ENCODE results near the gene HSBP1L1.
A peak's percentile ranks its signal among the peaks of the same experiment; 100 is the strongest.
"Not testable (repeated sequence)": the region's sequence is repeated elsewhere in the genome, so short reads cannot be mapped to it uniquely, and the experiment has no call there.

HSBP1L1 gene

DNA sequence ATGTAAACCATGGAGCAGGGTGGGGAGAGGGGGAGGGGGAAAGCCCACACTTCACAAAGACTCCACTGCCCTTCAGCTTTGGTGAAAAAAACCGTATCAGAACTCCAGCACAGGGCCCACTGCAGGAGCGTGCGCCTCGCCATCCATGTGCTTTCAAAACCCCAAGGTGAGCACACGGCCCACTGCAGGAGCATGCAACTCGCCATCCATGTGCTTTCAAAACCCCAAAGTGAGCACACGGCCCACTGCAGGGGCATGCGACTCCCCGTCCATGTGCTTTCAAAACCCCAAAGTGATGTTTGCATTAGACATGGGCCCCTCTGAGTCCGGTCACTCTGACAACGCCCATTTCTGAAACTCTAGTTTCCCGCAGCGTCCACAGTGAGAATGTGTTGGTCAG lies 16.1 kb downstream of the HSBP1L1 start:
- H3K36me3 ChIP-seq (ENCODE audit: control insufficient read depth in 1 of 2, insufficient read depth in 2 of 2, low read length in 2 of 2) = peaks cover 5% of the 10 kb centered on the region in 2 donors
- H3K27ac ChIP-seq (ENCODE audit: low read length) = no peak overlapping the region
- no peaks in the 10 kb centered on the region for H3K9me3 ChIP-seq (ENCODE audit: control insufficient read depth in 1 of 2, low read length in 2 of 2)
- no peak overlapping the region for H3K4me3 ChIP-seq (ENCODE audit: low read depth in 1 of 2, low read length in 2 of 2)
- no peaks in the 10 kb centered on the region for H3K4me1 ChIP-seq (ENCODE audit: control insufficient read depth in 1 of 2, insufficient read depth in 2 of 2, low read length in 2 of 2)
- no peaks in the 10 kb centered on the region for H3K27me3 ChIP-seq (ENCODE audit: low read depth, low read length)

DNA sequence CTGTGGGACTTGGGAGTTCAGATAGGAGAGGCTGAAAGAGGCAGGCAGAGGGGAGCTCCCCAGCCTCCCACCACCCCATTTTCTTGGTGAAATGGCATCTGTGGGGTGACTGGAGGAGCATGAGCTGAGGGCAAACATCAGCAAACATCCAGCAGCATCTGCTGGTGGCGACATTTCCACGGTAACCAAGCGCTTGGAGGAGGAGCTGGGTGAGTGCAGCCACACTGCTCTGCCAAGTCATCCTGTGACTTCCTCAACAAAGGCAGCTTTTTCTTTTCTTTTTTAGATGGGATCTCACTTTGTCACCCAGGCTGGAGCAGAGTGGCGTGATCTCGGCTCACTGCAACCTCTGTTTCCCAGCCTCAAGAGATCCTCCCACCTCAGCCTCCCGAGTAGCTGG lies 18.3 kb downstream of the HSBP1L1 start:
- H3K4me1 ChIP-seq (ENCODE audit: control insufficient read depth in 1 of 2, insufficient read depth in 2 of 2, low read length in 2 of 2) = peaks cover 9 to 15% of the 10 kb centered on the region in 2 donors
- H3K4me3 ChIP-seq (ENCODE audit: low read depth in 1 of 2, low read length in 2 of 2) = no peak overlapping the region
- no peak overlapping the region for H3K27ac ChIP-seq (ENCODE audit: low read length)
- peaks cover 0 to 4% of the 10 kb centered on the region in 2 donors for H3K36me3 ChIP-seq (ENCODE audit: control insufficient read depth in 1 of 2, insufficient read depth in 2 of 2, low read length in 2 of 2)
- H3K9me3 ChIP-seq (ENCODE audit: control insufficient read depth in 1 of 2, low read length in 2 of 2) = no peaks in the 10 kb centered on the region
- H3K27me3 ChIP-seq (ENCODE audit: low read depth, low read length) = no peaks in the 10 kb centered on the region

DNA sequence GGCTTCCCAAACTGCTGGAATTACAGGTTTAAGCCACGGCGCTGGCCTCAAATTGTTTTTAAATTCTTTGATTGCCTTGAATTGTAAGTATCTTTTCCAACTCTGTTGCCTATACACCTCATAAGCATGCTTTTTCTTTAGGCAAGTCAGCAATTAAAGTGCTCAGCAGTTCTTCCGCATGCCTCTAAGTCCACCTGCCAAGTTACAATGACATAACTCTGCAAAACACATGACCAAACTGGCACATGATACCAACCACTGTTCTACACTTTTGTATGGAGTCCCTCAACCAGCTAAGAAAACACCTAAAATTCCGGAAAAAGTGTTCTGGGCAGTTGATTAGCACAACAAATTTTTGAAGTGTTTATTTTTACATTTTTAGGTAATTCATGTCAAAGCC lies 18.8 kb downstream of the HSBP1L1 start:
- peaks cover 9 to 15% of the 10 kb centered on the region in 2 donors for H3K4me1 ChIP-seq (ENCODE audit: control insufficient read depth in 1 of 2, insufficient read depth in 2 of 2, low read length in 2 of 2)
- peaks cover 0 to 4% of the 10 kb centered on the region in 2 donors for H3K36me3 ChIP-seq (ENCODE audit: control insufficient read depth in 1 of 2, insufficient read depth in 2 of 2, low read length in 2 of 2)
- H3K9me3 ChIP-seq (ENCODE audit: control insufficient read depth in 1 of 2, low read length in 2 of 2) = no peaks in the 10 kb centered on the region
- H3K27me3 ChIP-seq (ENCODE audit: low read depth, low read length) = no peaks in the 10 kb centered on the region
- H3K4me3 ChIP-seq (ENCODE audit: low read depth in 1 of 2, low read length in 2 of 2) = no peak overlapping the region
- no peak overlapping the region for H3K27ac ChIP-seq (ENCODE audit: low read length)

GRCh38 chr18:79983793-79984192 lies 19.4 kb downstream of the HSBP1L1 start:
- H3K27me3 ChIP-seq (ENCODE audit: low read depth, low read length) = no peaks in the 10 kb centered on the region
- no peak overlapping the region for H3K27ac ChIP-seq (ENCODE audit: low read length)
- no peak overlapping the region for H3K4me3 ChIP-seq (ENCODE audit: low read depth in 1 of 2, low read length in 2 of 2)
- H3K9me3 ChIP-seq (ENCODE audit: control insufficient read depth in 1 of 2, low read length in 2 of 2) = no peaks in the 10 kb centered on the region
- H3K36me3 ChIP-seq (ENCODE audit: control insufficient read depth in 1 of 2, insufficient read depth in 2 of 2, low read length in 2 of 2) = peaks cover 0 to 4% of the 10 kb centered on the region in 2 donors
- H3K4me1 ChIP-seq (ENCODE audit: control insufficient read depth in 1 of 2, insufficient read depth in 2 of 2, low read length in 2 of 2) = peaks cover 9 to 15% of the 10 kb centered on the region in 2 donors

- no peak overlapping the region for H3K4me3 ChIP-seq (ENCODE audit: low read depth in 1 of 2, low read length in 2 of 2)
- no peak overlapping the region for H3K27ac ChIP-seq (ENCODE audit: low read length)
- H3K9me3 ChIP-seq (ENCODE audit: control insufficient read depth in 1 of 2, low read length in 2 of 2) = no peaks in the 10 kb centered on the region
- no peaks in the 10 kb centered on the region for H3K27me3 ChIP-seq (ENCODE audit: low read depth, low read length)
- peaks cover 0 to 4% of the 10 kb centered on the region in 2 donors for H3K36me3 ChIP-seq (ENCODE audit: control insufficient read depth in 1 of 2, insufficient read depth in 2 of 2, low read length in 2 of 2)
- H3K4me1 ChIP-seq (ENCODE audit: control insufficient read depth in 1 of 2, insufficient read depth in 2 of 2, low read length in 2 of 2) = peaks cover 9 to 15% of the 10 kb centered on the region in 2 donors
These were observed 20.7 kb downstream of the HSBP1L1 start for GRCh38 chr18:79985172-79985571.

- Histone ChIP-seq H3K27me3 (ENCODE audit: low read depth, low read length) (no peaks in the 10 kb centered on the region), H3K4me1 (ENCODE audit: control insufficient read depth in 1 of 2, insufficient read depth in 2 of 2, low read length in 2 of 2) (peaks cover 9 to 15% of the 10 kb centered on the region in 2 donors), H3K4me3 (ENCODE audit: low read depth in 1 of 2, low read length in 2 of 2) (peak overlapping the region; percentile 63 to 91), H3K36me3 (ENCODE audit: control insufficient read depth in 1 of 2, insufficient read depth in 2 of 2, low read length in 2 of 2) (peaks cover 0 to 4% of the 10 kb centered on the region in 2 donors), H3K9me3 (ENCODE audit: control insufficient read depth in 1 of 2, low read length in 2 of 2) (no peaks in the 10 kb centered on the region), H3K27ac (ENCODE audit: low read length) (no peak overlapping the region)
These were observed 22.3 kb downstream of the HSBP1L1 start for GRCh38 chr18:79986726-79987125.

DNA sequence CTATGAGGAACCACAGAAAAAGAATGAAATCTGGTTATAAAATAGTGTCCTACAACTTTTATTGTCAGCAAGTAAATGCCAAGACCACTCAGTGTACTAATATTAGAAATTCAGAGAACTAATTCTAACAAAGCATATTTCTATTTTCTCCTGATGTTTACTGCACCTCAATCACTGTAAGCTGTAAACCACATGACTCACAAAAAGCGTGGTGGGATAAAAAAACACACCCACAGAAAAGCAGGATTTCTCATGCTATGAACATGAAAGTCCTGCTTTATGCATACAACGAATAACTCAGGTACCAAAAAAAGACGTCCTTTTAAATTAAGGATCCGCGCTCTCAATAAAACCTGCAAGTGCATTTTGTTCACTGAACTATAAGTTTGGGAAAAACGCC lies 23.1 kb downstream of the HSBP1L1 start:
- peak overlapping the region; percentile 93 for H3K27ac ChIP-seq (ENCODE audit: low read length)

GRCh38 chr18:79988071-79988450 lies 23.6 kb downstream of the HSBP1L1 start:
- Histone ChIP-seq H3K36me3 (ENCODE audit: control insufficient read depth in 1 of 2, insufficient read depth in 2 of 2, low read length in 2 of 2) (no peaks in the 10 kb centered on the region), H3K9me3 (ENCODE audit: control insufficient read depth in 1 of 2, low read length in 2 of 2) (no peaks in the 10 kb centered on the region), H3K4me1 (ENCODE audit: control insufficient read depth in 1 of 2, insufficient read depth in 2 of 2, low read length in 2 of 2) (peaks cover 9 to 15% of the 10 kb centered on the region in 2 donors), H3K4me3 (ENCODE audit: low read depth in 1 of 2, low read length in 2 of 2) (peak overlapping the region; percentile 63 to 91), H3K27ac (ENCODE audit: low read length) (peak overlapping the region; percentile 93), H3K27me3 (ENCODE audit: low read depth, low read length) (no peaks in the 10 kb centered on the region)

More for the DNA sequence above, 23.1 kb downstream of the HSBP1L1 start:
- peaks cover 0 to 1% of the 10 kb centered on the region in 2 donors for H3K36me3 ChIP-seq (ENCODE audit: control insufficient read depth in 1 of 2, insufficient read depth in 2 of 2, low read length in 2 of 2)
- H3K27me3 ChIP-seq (ENCODE audit: low read depth, low read length) = no peaks in the 10 kb centered on the region
- peaks cover 9 to 15% of the 10 kb centered on the region in 2 donors for H3K4me1 ChIP-seq (ENCODE audit: control insufficient read depth in 1 of 2, insufficient read depth in 2 of 2, low read length in 2 of 2)
- no peaks in the 10 kb centered on the region for H3K9me3 ChIP-seq (ENCODE audit: control insufficient read depth in 1 of 2, low read length in 2 of 2)
- peak overlapping the region; percentile 63 to 91 for H3K4me3 ChIP-seq (ENCODE audit: low read depth in 1 of 2, low read length in 2 of 2)

GRCh38 chr18:79988451-79989194 lies 24.2 kb downstream of the HSBP1L1 start, which contains the start of gene TXNL4A:
Gene TXNL4A, minus strand, starts transcription at chr18:79988563. Its CDS starts 171 bp downstream, at chr18:79988392.
- H3K36me3 ChIP-seq (ENCODE audit: control insufficient read depth in 1 of 2, insufficient read depth in 2 of 2, low read length in 2 of 2) = no peaks in the 10 kb centered on the region
- H3K27ac ChIP-seq (ENCODE audit: low read length) = peak within 1 kb of the TSS; percentile 93
- peak within 1 kb of the TSS; percentile 63 to 91 for H3K4me3 ChIP-seq (ENCODE audit: low read depth in 1 of 2, low read length in 2 of 2)
- H3K4me1 ChIP-seq (ENCODE audit: control insufficient read depth in 1 of 2, insufficient read depth in 2 of 2, low read length in 2 of 2) = peaks cover 9 to 15% of the 10 kb centered on the region in 2 donors
- H3K27me3 ChIP-seq (ENCODE audit: low read depth, low read length) = no peaks in the 10 kb centered on the region
- no peaks in the 10 kb centered on the region for H3K9me3 ChIP-seq (ENCODE audit: control insufficient read depth in 1 of 2, low read length in 2 of 2)

GRCh38 chr18:79989195-79989497 lies 24.7 kb downstream of the HSBP1L1 start:
- Histone ChIP-seq H3K36me3 (ENCODE audit: control insufficient read depth in 1 of 2, insufficient read depth in 2 of 2, low read length in 2 of 2) (no peaks in the 10 kb centered on the region), H3K27ac (ENCODE audit: low read length) (peak overlapping the region; percentile 93), H3K4me1 (ENCODE audit: control insufficient read depth in 1 of 2, insufficient read depth in 2 of 2, low read length in 2 of 2) (peaks cover 9 to 15% of the 10 kb centered on the region in 2 donors), H3K9me3 (ENCODE audit: control insufficient read depth in 1 of 2, low read length in 2 of 2) (no peaks in the 10 kb centered on the region), H3K4me3 (ENCODE audit: low read depth in 1 of 2, low read length in 2 of 2) (peak overlapping the region; percentile 63 to 91), H3K27me3 (ENCODE audit: low read depth, low read length) (no peaks in the 10 kb centered on the region)

DNA sequence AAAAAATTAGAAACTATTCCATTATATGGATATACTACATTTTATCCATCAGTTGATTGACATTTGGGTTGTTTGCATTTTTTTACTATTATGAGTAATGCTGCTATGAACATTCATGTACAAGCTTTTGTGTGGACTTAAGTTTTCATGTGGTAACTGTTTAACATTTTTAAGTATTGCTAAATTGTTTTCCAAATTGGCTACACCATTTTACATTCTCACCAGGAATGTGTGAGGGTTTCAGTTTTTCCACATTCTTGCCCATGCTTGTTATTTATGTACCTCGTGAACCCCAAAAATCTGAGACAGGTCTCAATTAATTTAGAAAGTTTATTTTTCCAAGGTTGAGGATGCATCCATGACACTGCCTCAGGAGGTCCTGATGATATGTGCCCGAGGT lies 27.1 kb downstream of the HSBP1L1 start:
- Histone ChIP-seq H3K9me3 (ENCODE audit: control insufficient read depth in 1 of 2, low read length in 2 of 2) (no peaks in the 10 kb centered on the region), H3K27me3 (ENCODE audit: low read depth, low read length) (no peaks in the 10 kb centered on the region), H3K27ac (ENCODE audit: low read length) (no peak overlapping the region), H3K4me1 (ENCODE audit: control insufficient read depth in 1 of 2, insufficient read depth in 2 of 2, low read length in 2 of 2) (peaks cover 9 to 13% of the 10 kb centered on the region in 2 donors), H3K36me3 (ENCODE audit: control insufficient read depth in 1 of 2, insufficient read depth in 2 of 2, low read length in 2 of 2) (no peaks in the 10 kb centered on the region), H3K4me3 (ENCODE audit: low read depth in 1 of 2, low read length in 2 of 2) (no peak overlapping the region)

GRCh38 chr18:79999701-80000100 lies 35.3 kb downstream of the HSBP1L1 start:
- not testable (repeated sequence) for H3K36me3 ChIP-seq (ENCODE audit: control insufficient read depth in 1 of 2, insufficient read depth in 2 of 2, low read length in 2 of 2); H3K27ac ChIP-seq (ENCODE audit: low read length); H3K9me3 ChIP-seq (ENCODE audit: control insufficient read depth in 1 of 2, low read length in 2 of 2); H3K27me3 ChIP-seq (ENCODE audit: low read depth, low read length); H3K4me3 ChIP-seq (ENCODE audit: low read depth in 1 of 2, low read length in 2 of 2); H3K4me1 ChIP-seq (ENCODE audit: control insufficient read depth in 1 of 2, insufficient read depth in 2 of 2, low read length in 2 of 2)
